ENCODE results near the gene SCAF8.

The SCAF8 gene

DNA sequence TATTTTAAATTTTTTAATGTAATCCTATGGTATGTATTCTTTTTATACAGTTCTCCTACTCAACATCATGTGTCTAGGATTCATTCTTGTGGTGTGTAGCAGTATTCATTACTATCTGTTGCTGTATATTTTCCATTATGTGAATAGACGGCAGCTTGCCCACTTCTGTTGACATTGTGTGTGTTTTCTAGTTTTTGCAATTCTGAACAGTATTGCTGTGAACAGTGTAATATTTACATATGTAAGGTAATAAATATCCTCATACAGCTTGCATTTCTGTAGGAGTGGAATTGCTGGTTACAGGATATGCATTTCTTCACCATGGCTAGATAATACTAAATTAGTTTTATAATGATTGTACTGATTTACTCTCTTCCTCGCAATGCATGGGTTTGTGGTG lies 51.9 kb downstream of the SCAF8 start:
- TF ChIP-seq, protein P1, sequence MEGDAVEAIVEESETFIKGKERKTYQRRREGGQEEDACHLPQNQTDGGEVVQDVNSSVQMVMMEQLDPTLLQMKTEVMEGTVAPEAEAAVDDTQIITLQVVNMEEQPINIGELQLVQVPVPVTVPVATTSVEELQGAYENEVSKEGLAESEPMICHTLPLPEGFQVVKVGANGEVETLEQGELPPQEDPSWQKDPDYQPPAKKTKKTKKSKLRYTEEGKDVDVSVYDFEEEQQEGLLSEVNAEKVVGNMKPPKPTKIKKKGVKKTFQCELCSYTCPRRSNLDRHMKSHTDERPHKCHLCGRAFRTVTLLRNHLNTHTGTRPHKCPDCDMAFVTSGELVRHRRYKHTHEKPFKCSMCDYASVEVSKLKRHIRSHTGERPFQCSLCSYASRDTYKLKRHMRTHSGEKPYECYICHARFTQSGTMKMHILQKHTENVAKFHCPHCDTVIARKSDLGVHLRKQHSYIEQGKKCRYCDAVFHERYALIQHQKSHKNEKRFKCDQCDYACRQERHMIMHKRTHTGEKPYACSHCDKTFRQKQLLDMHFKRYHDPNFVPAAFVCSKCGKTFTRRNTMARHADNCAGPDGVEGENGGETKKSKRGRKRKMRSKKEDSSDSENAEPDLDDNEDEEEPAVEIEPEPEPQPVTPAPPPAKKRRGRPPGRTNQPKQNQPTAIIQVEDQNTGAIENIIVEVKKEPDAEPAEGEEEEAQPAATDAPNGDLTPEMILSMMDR (IDR thresholded peaks at IDR 0.05; ENCODE audit: low read depth, low read length): no peak
- no peak overlapping the region for H3K4me3 ChIP-seq (ENCODE audit: low read depth, low read length)

DNA sequence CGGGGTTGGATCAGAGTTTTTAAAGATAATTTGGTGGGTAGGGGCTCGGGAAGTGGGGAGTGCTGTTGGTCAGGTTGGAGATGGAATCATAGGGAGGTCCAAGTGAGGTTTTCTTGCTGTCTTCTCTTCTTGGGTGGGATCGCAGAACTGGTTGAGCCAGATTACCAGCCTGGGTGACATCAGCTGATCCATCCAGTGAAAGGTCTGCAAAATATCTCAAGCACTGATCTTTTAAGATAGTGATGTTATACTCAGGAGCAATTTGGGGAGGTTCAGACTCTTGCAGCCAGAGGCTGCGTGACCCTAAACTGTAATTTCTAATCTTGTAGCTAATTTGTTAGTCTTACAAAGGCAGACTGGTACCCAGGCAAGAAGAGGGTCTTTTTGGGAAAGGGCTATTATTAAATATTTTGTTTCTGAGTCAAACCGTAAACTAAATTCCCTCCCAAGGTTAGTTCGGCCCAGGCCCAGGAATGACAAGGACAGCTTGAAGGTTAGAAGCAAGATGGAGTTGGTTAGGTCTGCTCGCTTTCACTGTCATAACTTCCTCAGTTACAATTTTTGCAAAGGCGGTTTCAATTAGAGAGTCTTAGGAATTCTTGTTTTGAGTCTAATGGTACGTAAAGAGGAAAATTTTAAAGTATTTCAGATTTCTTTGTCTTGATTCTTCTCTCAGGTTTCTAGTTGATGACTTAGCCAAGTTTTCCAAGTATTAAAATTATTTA lies 53.1 kb downstream of the SCAF8 start:
- H3K4me3 ChIP-seq (ENCODE audit: low read depth, low read length): no peak overlapping the region
- TF ChIP-seq, protein P1 (IDR thresholded peaks at IDR 0.05; ENCODE audit: low read depth, low read length): no peak

DNA sequence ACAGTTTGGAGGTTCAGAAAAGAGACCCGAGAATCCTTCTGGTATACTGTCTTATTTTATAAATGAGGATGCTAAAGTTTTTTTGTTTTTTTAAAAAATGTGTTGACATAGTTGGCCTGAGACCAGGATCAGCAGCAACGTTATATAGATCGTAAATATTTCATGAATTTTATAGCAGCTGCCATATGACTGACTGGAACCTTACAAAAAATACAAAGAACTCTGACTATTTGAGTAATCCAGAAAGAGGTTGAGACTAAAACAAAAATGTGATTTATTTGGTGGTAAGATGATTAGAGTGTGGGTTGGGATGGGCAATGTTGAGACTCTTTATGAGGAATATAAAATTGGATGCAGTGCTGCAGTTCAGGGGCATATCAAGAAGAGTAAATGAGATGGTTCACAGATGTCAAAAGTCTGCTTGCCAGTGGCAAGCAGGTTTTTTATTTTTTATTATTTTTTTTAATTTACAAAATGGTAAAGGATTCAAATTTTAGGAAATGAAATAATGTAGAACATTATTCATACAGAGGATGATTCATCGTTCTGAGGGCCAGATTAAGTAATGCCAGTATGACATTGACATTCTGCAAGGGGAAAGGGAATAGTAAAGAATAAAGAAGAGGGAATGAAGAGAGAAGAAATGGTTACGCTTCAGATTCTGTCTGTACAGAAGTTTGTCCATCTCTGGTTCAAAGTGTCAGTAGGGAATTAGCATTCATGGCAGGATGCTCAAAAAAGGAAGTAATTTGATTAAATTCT lies 58.5 kb downstream of the SCAF8 start:
- H3K4me3 ChIP-seq (ENCODE audit: low read depth, low read length): no peak overlapping the region
- TF ChIP-seq, protein P1 (IDR thresholded peaks at IDR 0.05; ENCODE audit: low read depth, low read length): no peak

DNA sequence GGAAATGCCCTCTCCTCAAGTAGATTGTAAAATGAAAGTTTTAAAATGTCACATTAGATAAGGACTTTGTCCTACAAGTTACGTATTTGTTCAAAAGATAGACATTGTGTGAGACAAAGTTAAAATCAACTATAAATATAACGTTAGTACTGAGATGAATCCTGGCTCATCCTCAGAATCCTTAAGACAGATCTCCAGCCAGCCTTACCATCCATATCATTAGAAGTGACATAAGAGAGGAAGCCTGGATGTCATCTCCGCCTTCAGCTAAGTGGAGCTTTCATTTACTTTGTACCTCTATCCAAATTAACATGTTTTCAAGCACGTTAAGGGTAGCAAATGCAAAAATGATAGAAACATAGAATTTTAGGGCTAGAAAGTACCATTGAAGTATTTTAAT lies 59.1 kb downstream of the SCAF8 start:
- TF ChIP-seq, protein P1 (IDR thresholded peaks at IDR 0.05; ENCODE audit: low read depth, low read length): no peak

DNA sequence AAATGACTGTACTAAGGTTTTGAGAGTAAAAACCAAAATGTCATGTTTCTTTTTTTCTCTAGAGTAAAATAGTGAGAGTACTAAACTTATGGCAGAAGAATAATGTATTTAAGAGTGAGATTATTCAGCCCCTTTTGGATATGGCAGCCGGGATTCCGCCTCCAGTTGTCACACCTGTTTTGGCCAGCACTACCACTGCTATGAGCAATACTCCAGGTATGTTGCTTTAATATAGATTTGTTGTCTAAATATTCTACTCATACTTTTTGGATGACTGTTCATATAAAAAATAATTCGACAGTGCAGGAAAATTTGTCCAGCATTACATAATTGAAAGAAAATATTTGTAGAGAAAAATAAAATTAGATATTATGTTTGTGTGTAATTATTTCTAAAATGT lies 59.5 kb downstream of the SCAF8 start:
- TF ChIP-seq, protein P1 (IDR thresholded peaks at IDR 0.05; ENCODE audit: low read depth, low read length): no peak
- H3K4me3 ChIP-seq (ENCODE audit: low read depth, low read length): no peak overlapping the region

More for the DNA sequence above, 59.1 kb downstream of the SCAF8 start:
- no peak overlapping the region for H3K4me3 ChIP-seq (ENCODE audit: low read depth, low read length)

DNA sequence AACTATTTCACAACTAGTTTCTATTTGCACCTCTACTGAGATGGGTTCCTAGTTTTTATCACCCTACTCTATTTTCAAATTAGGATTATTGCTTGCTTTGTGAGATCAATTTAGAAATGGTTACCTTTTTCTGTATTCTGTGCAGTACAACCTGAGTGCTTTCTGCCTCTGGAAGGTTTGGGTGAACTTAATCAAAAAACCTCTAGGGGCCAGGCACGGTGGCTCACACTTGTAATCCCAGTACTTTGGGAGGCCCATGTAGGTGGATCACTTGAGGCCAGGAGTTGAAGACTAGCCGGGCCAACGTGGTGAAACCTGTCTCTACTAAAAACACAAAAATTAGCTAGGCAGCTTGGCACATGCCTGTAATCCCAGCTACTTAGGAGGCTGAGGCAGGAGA lies 63.3 kb downstream of the SCAF8 start:
- TF ChIP-seq, protein P1 (IDR thresholded peaks at IDR 0.05; ENCODE audit: low read depth, low read length): no peak
- no peak overlapping the region for H3K4me3 ChIP-seq (ENCODE audit: low read depth, low read length)

DNA sequence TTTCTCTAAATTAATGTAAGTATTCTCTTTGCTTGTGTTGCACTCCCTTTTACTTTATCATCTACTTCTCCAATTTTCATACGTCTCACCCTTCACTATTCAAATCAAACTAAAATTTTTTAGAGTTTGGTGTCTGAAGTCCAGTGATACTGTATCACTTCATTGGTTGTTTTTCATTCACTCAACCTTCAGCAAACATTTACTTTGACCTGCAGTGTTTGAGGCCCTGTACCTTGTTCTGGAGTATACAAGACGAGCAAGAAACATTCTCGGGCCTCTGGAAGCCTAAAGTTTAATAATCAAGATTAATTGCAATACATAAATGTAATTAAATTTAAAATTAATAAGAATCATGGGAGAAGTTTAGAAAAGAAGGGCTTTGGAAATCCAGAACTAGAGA lies 64.6 kb downstream of the SCAF8 start:
- H3K4me3 ChIP-seq (ENCODE audit: low read depth, low read length): no peak overlapping the region
- TF ChIP-seq, protein P1 (IDR thresholded peaks at IDR 0.05; ENCODE audit: low read depth, low read length): no peak
